Cardiac fibroblast (primary cell): ENCODE results near the gene TRIOBP.
A peak's percentile ranks its signal among the peaks of the same experiment; 100 is the strongest.
"Not testable (repeated sequence)": the region's sequence is repeated elsewhere in the genome, so short reads cannot be mapped to it uniquely, and the experiment has no call there.

ENCODE experiments used
- DNase-seq, 2 donors: peaks; one replicate each; pipeline versions ENCODE4 v3.0.0 to v3.0.0-alpha.2; 2010; ENCODE audit warnings: low read depth in 2 of 2
- H3K4me3 ChIP-seq, 2 donors: replicated peaks in 1 of 2; 1 replicate in 1 of 2; 2 replicates in 1 of 2; pipeline ENCODE4 v1.5.1; 2011; ENCODE audit warnings: low read depth in 2 of 2, low read length in 2 of 2, mild to moderate bottlenecking in 2 of 2, moderate library complexity in 1 of 2
- TF ChIP-seq, protein P1 (sequence below): IDR thresholded peaks from one replicate; pipeline ENCODE4 v1.5.1; 2011; ENCODE audit warnings: low read depth, mild to moderate bottlenecking, low read length, inconsistent platforms

Gene TRIOBP

DNA sequence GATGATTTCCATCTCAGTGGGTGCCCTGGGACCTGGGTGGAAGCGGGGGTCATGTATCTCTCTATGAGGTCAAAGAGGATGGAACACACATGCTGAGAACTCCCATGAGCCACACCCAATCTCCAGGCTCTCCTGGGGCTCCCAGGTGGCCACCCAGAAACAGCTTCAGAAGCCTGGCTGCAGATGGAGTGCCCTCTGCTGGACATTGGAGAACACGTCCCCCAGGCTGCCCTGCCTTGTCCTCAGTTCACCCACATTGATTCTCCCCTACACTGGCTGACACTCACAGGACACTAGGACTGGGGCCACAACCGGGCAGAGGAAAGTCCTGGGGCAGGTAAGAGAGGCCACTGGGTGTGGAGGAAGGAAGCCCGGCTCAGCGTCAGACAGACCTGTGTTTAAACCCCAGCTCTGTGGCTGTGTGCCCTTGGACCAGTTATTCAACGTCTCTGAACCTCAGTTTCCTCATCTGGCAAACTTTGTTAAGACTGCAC, 15.2 kb upstream of the TRIOBP start:
- H3K4me3 ChIP-seq, result no peak overlapping the region
- DNase-seq, result peak; percentile 84 to 90
- TF ChIP-seq, protein P1, sequence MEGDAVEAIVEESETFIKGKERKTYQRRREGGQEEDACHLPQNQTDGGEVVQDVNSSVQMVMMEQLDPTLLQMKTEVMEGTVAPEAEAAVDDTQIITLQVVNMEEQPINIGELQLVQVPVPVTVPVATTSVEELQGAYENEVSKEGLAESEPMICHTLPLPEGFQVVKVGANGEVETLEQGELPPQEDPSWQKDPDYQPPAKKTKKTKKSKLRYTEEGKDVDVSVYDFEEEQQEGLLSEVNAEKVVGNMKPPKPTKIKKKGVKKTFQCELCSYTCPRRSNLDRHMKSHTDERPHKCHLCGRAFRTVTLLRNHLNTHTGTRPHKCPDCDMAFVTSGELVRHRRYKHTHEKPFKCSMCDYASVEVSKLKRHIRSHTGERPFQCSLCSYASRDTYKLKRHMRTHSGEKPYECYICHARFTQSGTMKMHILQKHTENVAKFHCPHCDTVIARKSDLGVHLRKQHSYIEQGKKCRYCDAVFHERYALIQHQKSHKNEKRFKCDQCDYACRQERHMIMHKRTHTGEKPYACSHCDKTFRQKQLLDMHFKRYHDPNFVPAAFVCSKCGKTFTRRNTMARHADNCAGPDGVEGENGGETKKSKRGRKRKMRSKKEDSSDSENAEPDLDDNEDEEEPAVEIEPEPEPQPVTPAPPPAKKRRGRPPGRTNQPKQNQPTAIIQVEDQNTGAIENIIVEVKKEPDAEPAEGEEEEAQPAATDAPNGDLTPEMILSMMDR, result peak; percentile 98

GRCh38 chr22:37684803-37685615, 11.8 kb upstream of the TRIOBP start:
- TF ChIP-seq, protein P1, result no peak
- H3K4me3 ChIP-seq, result no peak overlapping the region
- no peak for DNase-seq

DNA sequence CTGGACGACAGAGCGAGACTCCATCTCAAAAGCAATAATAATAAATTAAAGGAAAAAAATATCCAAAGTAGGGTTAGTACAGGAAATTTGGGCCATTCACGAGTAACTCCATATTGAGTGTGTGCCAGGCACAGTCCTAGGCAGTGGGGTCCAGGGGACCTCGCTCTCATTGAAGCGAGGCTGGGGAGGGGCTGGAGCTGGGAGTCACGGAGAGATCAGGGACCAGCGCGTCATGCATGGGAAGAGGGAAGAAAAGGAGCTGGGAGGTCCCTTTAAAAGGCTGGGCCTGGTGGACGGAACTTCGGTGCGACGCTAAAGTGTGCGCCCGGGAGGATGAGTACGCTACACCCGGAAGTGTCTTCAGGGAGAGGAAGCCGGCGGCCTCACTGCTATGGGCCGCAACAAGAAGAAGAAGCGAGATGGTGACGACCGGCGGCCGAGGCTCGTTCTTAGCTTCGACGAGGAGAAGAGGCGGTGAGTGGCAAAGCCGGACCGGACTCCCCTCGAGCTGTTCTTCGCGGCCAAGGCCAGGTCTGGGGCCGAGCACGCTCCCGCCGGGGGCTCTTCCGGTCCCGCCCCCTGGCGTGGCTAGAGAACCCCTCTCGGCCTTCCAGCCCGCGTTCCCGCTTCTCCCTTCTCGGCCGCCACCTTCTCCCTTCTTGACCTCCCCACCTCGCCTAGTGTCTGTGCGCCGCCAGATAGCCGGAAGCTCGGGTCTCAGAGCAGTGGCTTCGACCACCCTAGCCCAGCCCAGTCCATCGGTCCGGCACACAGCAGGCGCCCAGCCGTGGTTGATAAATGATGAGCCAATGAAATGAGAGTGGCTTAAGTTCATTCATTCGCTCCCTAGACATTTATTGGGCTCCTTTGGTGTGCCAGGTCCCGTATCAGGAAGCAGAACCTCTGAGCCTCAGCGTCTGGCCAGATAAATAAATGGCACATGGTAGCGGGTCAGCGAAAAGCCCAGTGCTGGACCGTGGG, 10.6 kb upstream of the TRIOBP start, which contains the start of gene NOL12:
Gene NOL12, plus strand, starts transcription at position 342 of the 981 bp plus-strand sequence. Its CDS starts 50 bp downstream, at position 392.
- DNase-seq, result peak; percentile 91 to 94
- H3K4me3 ChIP-seq, result peak within 1 kb of the TSS; percentile 88 to 96

DNA sequence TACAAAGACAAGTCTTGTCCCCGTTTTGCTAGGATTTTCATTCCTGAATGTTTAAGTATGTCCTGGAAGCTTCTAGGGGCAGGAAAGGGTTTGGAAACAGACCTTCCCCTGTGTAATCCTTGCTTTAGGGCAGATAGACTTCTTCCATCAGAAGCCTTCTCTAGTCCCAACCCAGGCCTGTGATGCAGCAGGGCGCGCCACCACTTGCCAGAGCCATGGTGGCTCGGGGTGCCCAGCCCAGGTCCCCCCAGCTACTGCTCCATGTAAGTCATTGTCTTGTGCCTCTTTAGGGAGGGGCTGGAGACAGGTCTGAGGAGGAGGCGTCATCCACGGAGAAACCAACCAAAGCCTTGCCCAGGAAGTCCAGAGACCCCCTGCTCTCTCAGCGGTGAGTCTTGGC, 6.4 kb upstream of the TRIOBP start:
- TF ChIP-seq, protein P1, result no peak
- DNase-seq, result no peak
- H3K4me3 ChIP-seq, result no peak overlapping the region

More for the DNA sequence above, 10.6 kb upstream of the TRIOBP start, which contains the start of gene NOL12:
- TF ChIP-seq, protein P1, result no peak

DNA sequence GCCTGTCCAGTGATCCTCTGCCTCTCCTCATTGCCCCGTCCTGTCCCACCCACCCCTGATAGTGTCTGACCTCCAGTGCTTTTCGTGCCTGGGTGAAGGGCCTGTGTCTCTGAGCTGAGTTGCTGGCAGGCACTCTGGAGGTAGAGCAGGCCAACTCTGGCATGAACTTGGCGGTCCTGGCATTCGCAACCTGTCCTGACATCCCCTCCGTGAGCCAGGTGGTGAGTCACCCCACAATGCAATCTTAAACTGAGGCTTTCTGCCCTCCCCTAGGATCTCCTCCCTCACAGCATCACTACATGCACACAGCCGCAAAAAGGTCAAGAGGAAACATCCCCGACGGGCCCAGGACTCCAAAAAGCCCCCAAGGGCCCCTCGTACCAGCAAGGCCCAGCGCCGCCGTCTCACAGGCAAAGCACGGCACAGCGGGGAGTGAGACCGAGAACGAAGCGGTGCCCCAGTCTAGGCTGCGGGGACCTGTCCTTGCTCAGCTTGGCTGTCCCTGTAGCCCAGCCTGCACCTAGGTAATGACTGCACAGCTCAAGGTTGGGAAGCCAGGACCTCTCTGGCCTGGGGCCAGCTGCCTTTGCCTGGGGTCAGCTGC, 5.8 kb upstream of the TRIOBP start:
- TF ChIP-seq, protein P1, result no peak
- no peak for DNase-seq
- H3K4me3 ChIP-seq, result no peak overlapping the region

DNA sequence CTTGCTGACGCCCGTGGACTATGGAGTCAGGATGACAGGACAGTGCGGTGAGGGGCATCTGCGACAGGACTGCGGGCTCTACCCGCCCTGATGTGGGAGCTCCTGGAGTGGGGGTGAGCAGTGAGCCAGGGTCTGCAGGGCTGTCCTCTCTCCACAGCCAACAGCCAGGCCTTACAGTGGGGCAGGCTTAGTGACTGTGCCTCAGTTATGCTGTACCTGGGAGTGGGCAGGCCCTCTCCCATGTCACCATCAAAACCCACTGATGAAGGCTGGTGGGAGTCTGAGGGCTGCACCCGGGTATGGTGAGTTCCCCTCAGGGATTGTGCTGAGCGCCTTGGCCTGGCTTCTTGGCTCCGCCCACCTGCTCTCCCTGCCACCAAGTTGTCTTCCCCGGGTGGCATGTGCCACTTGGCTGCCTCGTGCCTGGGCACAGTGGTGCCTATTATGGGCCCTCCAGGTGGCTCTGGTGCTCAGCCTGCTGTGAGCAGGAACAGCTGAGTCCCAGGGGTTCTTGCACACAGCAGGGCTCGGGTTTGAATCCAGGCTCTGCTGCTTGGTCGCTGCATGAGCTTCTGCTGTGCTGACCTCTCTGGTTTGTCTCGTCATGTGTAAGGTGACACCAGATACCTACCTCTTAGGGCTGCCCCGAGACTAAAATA, 4.1 kb upstream of the TRIOBP start:
- no peak for DNase-seq
- TF ChIP-seq, protein P1, result no peak
- no peak overlapping the region for H3K4me3 ChIP-seq

DNA sequence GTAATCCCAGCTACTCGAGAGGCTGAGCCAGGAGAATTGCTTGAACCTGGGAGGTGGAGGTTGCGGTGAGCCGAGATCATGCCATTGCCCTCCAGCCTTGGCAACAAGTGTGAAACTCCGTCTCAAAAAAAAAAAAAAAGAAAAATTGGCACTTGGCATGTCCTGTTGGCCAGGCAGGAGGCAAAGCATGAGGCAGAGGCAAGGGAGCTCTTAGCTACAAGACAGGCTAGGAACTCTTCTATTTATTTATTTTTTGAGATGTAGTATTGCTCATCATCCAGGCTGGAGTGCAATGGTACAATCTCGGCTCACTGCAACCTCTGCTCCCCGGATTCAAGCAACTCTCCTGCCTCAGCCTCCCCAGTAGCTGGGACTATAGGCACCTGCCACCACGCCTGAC, 2.7 kb upstream of the TRIOBP start:
- H3K4me3 ChIP-seq, DNase-seq: not testable (repeated sequence)

GRCh38 chr22:37696260-37696656, 590 bp upstream of the TRIOBP start:
- H3K4me3 ChIP-seq, result peak overlapping the region in 1 of 2 donors; percentile 33
- not testable (repeated sequence) for DNase-seq
